Vagina (tissue), 2 donors: ENCODE measurements around the gene PPHLN1. TPM values are rescaled to one million over a fixed set of nuclear protein-coding genes. Genes with fewer than 3 reads are reported as not detected.
A peak's percentile ranks its signal among the peaks of the same experiment; 100 is the strongest.

Experiments used
- DNase-seq, 2 donors: peaks; one replicate each; pipeline ENCODE4 v3.0.0-alpha.2; 2017; ENCODE audit errors: extremely low spot score in 2 of 2
- H3K27ac ChIP-seq: fragments of 200-600 bp; sonication (generic); one replicate; pipeline ENCODE4 v1.5.1; 2019
- H3K27me3 ChIP-seq: fragments of 200-600 bp; sonication (generic); one replicate; pipeline ENCODE4 v1.5.1; 2019
- H3K36me3 ChIP-seq, 2 donors: fragments of 200-600 bp; sonication (generic); one replicate each; pipeline ENCODE4 v1.5.1; 2017 to 2019
- H3K4me1 ChIP-seq: fragments of 200-600 bp; sonication (generic); one replicate; pipeline ENCODE4 v1.5.1; 2019
- H3K4me3 ChIP-seq, 2 donors: fragments of 200-600 bp; sonication (generic); 1 replicate in 1 of 2; 2 replicates in 1 of 2; pipeline ENCODE4 v1.5.1; 2016 to 2019
- H3K9me3 ChIP-seq: fragments of 200-600 bp; sonication (generic); one replicate; pipeline ENCODE4 v1.5.1; 2019
- POLR2A ChIP-seq, 2 donors: fragments of 450-650 bp; IDR thresholded peaks; one replicate each; pipeline ENCODE4 v1.6.1; 2017; ENCODE audit warnings: antibody characterized with exemption in 2 of 2, mild to moderate bottlenecking in 2 of 2, moderate library complexity in 2 of 2
- POLR2AphosphoS5 ChIP-seq, 2 donors: sonication (generic); formaldehyde crosslinking; IDR thresholded peaks; one replicate each; pipeline ENCODE4 v1.9.0; 2017; ENCODE audit warnings: antibody characterized with exemption in 2 of 2, mild to moderate bottlenecking in 2 of 2, low read depth in 1 of 2; ENCODE audit not compliant: insufficient read depth in 1 of 2
- intact Hi-C: fragments of 100-400 bp; cut with DNase I; formaldehyde crosslinking; loops from one replicate; pipeline ENCODE4 v1.15.1; 2023
- total RNA-seq: library from RNA; depleted of rRNA; stranded (reverse); fragments of >200 nt; gene quantifications from one replicate; pipeline ENCODE4 v1.2.3, GENCODE V29; 2016
- TF ChIP-seq, protein P1 (sequence below), 3 experiments: fragments of 450-650 bp in 2 of 3; fragments of 200-600 bp in 1 of 3; sonication (generic) in 1 of 3; IDR thresholded peaks; one replicate each; pipeline ENCODE4 v1.5.1; 2017 to 2019; ENCODE audit warnings: antibody characterized with exemption in 3 of 3, mild to moderate bottlenecking in 2 of 3, moderate library complexity in 2 of 3

The PPHLN1 gene
- total RNA-seq, 1 donor from 2014 or later = 47.9 TPM

DNA sequence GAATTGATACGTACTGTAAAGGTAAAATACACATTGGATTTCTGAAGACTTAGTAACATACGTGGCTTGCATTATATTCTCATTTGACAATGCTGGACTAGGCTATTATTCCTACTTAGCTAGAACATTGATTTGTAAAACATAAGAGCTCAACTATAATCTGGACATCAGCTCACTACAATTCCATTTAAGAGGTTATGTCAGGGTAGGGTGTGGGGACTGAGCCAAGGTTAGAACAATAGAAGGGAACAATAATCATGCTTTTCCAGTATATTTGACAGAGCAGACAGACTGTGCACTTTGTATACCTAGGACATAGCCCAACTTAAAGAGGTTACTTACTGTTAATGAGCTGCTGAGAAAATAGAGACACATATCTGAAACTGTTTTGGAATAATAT, 10.9 kb upstream of the PPHLN1 start:
- intact Hi-C loops = no loop called here
- H3K36me3 ChIP-seq = peaks cover 0 to 17% of the 10 kb centered on the region in 2 donors

DNA sequence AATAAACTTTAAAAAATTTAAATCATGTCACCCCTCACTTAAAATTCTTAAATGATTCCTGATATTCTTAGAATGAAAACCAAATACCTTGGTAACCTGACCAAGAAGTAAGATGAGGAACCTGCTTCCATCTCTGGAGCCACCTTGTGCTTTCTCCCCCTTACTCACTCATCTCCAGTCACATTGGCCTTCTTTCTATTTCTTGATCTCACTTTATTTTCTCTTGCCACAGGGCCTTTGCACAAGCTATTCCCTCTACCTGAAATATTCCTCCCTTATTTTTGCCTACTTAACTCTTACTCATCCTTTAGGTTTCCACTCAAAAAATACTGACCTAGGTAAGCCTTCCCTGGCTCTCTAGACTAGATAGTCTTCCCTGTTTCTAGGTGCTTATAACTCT, 5.2 kb upstream of the PPHLN1 start:
- no peaks in the 10 kb centered on the region for H3K27me3 ChIP-seq
- H3K9me3 ChIP-seq = no peaks in the 10 kb centered on the region
- no peaks in the 10 kb centered on the region for H3K4me1 ChIP-seq
- no peak overlapping the region for H3K4me3 ChIP-seq
- intact Hi-C loops = loop anchor here (10.0 kb wide), 1 partner anchor 86 kb away; the partner anchor contains the start of gene YAF2
- no peak overlapping the region for H3K27ac ChIP-seq
- DNase-seq = no peak
- TF ChIP-seq POLR2AphosphoS5 (IDR thresholded peaks at IDR 0.05; ENCODE audit: insufficient read depth in 1 of 2, low read depth in 1 of 2) (no peak), POLR2A (IDR thresholded peaks at IDR 0.05) (no peak)
- TF ChIP-seq, protein P1, sequence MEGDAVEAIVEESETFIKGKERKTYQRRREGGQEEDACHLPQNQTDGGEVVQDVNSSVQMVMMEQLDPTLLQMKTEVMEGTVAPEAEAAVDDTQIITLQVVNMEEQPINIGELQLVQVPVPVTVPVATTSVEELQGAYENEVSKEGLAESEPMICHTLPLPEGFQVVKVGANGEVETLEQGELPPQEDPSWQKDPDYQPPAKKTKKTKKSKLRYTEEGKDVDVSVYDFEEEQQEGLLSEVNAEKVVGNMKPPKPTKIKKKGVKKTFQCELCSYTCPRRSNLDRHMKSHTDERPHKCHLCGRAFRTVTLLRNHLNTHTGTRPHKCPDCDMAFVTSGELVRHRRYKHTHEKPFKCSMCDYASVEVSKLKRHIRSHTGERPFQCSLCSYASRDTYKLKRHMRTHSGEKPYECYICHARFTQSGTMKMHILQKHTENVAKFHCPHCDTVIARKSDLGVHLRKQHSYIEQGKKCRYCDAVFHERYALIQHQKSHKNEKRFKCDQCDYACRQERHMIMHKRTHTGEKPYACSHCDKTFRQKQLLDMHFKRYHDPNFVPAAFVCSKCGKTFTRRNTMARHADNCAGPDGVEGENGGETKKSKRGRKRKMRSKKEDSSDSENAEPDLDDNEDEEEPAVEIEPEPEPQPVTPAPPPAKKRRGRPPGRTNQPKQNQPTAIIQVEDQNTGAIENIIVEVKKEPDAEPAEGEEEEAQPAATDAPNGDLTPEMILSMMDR (IDR thresholded peaks at IDR 0.05) = no peak
- H3K36me3 ChIP-seq = peaks cover 0 to 7% of the 10 kb centered on the region in 2 donors

More for the DNA sequence above, 10.9 kb upstream of the PPHLN1 start:
- no peaks in the 10 kb centered on the region for H3K9me3 ChIP-seq
- H3K27me3 ChIP-seq = no peaks in the 10 kb centered on the region
- DNase-seq = no peak
- no peaks in the 10 kb centered on the region for H3K4me1 ChIP-seq
- H3K4me3 ChIP-seq = no peak overlapping the region
- TF ChIP-seq, protein P1 (IDR thresholded peaks at IDR 0.05) = no peak
- TF ChIP-seq POLR2AphosphoS5 (IDR thresholded peaks at IDR 0.05; ENCODE audit: insufficient read depth in 1 of 2, low read depth in 1 of 2) (no peak), POLR2A (IDR thresholded peaks at IDR 0.05) (no peak)
- no peak overlapping the region for H3K27ac ChIP-seq

DNA sequence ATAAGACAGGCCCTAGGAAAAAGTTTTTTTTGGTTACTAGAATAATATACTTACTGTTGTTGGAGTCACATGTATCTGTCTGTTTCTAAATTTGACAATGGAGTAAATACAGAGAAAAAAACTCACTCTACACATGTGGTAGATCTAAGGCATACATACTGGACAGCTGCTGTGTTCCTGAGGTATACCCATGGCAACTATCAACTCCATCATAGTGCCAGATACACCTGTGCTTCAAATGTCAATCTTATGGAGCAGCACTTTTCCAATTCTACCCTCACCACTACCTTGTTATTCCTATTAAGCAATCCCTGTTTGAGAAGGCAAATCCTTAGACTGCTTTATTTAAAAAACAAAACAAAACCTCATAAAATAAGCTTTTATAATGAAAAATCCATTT, 3.4 kb upstream of the PPHLN1 start:
- DNase-seq = no peak
- H3K4me3 ChIP-seq = no peak overlapping the region
- intact Hi-C loops = loop anchor here (10.0 kb wide), 1 partner anchor 88 kb away; the partner anchor contains the start of gene YAF2
- peaks cover 0 to 3% of the 10 kb centered on the region in 2 donors for H3K36me3 ChIP-seq
- H3K4me1 ChIP-seq = peaks cover 12% of the 10 kb centered on the region
- H3K27ac ChIP-seq = no peak overlapping the region
- H3K9me3 ChIP-seq = no peaks in the 10 kb centered on the region
- TF ChIP-seq, protein P1 (IDR thresholded peaks at IDR 0.05) = no peak
- TF ChIP-seq POLR2AphosphoS5 (IDR thresholded peaks at IDR 0.05; ENCODE audit: insufficient read depth in 1 of 2, low read depth in 1 of 2) (no peak), POLR2A (IDR thresholded peaks at IDR 0.05) (no peak)
- H3K27me3 ChIP-seq = no peaks in the 10 kb centered on the region

DNA sequence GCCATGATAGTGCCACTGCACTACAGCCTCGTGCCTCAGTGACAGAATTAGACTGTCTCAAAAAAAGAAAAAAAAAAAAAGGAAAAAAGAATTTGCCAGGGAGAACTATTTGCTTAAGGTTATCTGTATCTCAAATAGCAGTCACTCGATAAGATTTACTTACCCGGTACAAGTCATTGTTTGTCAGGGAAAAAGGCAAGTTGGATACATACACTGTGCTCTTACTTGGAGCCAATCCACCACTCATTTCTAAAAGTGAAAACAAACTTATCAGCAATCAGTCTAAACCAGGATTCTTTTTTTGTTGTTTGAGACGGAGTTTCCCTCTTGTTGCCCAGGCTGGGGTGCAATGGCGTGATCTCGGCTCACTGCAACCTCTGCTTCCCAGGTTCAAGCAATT, 2.1 kb upstream of the PPHLN1 start:
- no peaks in the 10 kb centered on the region for H3K27me3 ChIP-seq
- intact Hi-C loops = loop anchor here (10.0 kb wide), 1 partner anchor 89 kb away; the partner anchor contains the start of gene YAF2
- peaks cover 25% of the 10 kb centered on the region for H3K4me1 ChIP-seq
- peaks cover 0 to 3% of the 10 kb centered on the region in 2 donors for H3K36me3 ChIP-seq
- no peaks in the 10 kb centered on the region for H3K9me3 ChIP-seq
- TF ChIP-seq POLR2AphosphoS5 (IDR thresholded peaks at IDR 0.05; ENCODE audit: insufficient read depth in 1 of 2, low read depth in 1 of 2) (no peak), POLR2A (IDR thresholded peaks at IDR 0.05) (no peak)
- TF ChIP-seq, protein P1 (IDR thresholded peaks at IDR 0.05) = no peak
- no peak overlapping the region for H3K27ac ChIP-seq
- H3K4me3 ChIP-seq = no peak overlapping the region
- DNase-seq = no peak

DNA sequence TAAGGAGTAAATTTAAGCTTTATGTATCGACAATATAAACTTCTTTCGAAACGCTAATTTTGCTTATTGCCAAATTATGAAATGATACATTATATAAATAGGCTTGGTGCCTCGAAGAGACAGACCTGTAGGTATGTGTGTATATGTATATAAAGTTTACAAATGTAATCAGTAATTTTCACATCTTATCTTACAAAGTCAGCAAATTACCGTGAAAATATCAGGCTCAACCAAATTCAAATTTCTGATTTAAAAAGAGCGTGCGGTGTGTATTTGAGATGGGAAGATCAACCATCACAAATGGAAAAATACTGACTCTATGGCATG, 678 bp upstream of the PPHLN1 start:
- Histone ChIP-seq H3K9me3 (no peaks in the 10 kb centered on the region), H3K4me3 (peak overlapping the region; percentile 68 to 72), H3K27me3 (no peaks in the 10 kb centered on the region), H3K27ac (peak overlapping the region; percentile 85), H3K36me3 (peaks cover 0 to 3% of the 10 kb centered on the region in 2 donors), H3K4me1 (peaks cover 28% of the 10 kb centered on the region)
- TF ChIP-seq POLR2AphosphoS5 (IDR thresholded peaks at IDR 0.05; ENCODE audit: insufficient read depth in 1 of 2, low read depth in 1 of 2) (no peak), POLR2A (IDR thresholded peaks at IDR 0.05) (no peak)
- TF ChIP-seq, protein P1 (IDR thresholded peaks at IDR 0.05) = no peak
- intact Hi-C loops = loop anchor here (10.0 kb wide), 1 partner anchor 90 kb away; the partner anchor contains the start of gene YAF2
- DNase-seq = no peak
